CD4-positive, alpha-beta T cell treated with Interleukin-21 for 1 hour (primary cell): Measurements from ENCODE around the gene AUNIP.

Source experiments
- DNase-seq: peaks from one replicate; pipeline ENCODE4 v3.0.0-alpha.2; 2020

The AUNIP gene

GRCh38 chr1:25888426-25888987 lies 29.2 kb upstream of the AUNIP start:
- no peak for DNase-seq

GRCh38 chr1:25885602-25886001 lies 26.3 kb upstream of the AUNIP start:
- no peak for DNase-seq

GRCh38 chr1:25881266-25881665 lies 22.0 kb upstream of the AUNIP start:
- DNase-seq: no peak

GRCh38 chr1:25880518-25880917 lies 21.3 kb upstream of the AUNIP start:
- DNase-seq: no peak

GRCh38 chr1:25879675-25880074 lies 20.4 kb upstream of the AUNIP start:
- no peak for DNase-seq

GRCh38 chr1:25878690-25879089 lies 19.4 kb upstream of the AUNIP start:
- DNase-seq: no peak

- DNase-seq: no peak
Observed at GRCh38 chr1:25877155-25877554, 17.9 kb upstream of the AUNIP start.

GRCh38 chr1:25876693-25877077 lies 17.4 kb upstream of the AUNIP start:
- no peak for DNase-seq

GRCh38 chr1:25875856-25876692 lies 16.8 kb upstream of the AUNIP start:
- DNase-seq: no peak

GRCh38 chr1:25875154-25875855 lies 16.0 kb upstream of the AUNIP start, which contains the start of gene PAQR7:
TSS of gene PAQR7 (minus strand) at chr1:25875708. CDS start at chr1:25863839, 11,869 bp downstream.
- peak; percentile 65 for DNase-seq

GRCh38 chr1:25874635-25875153 lies 15.4 kb upstream of the AUNIP start:
- no peak for DNase-seq

GRCh38 chr1:25874209-25874608 lies 15.0 kb upstream of the AUNIP start:
- DNase-seq: no peak

GRCh38 chr1:25873120-25873519 lies 13.9 kb upstream of the AUNIP start:
- no peak for DNase-seq

GRCh38 chr1:25872713-25873112 lies 13.5 kb upstream of the AUNIP start:
- DNase-seq: no peak

GRCh38 chr1:25871704-25872494 lies 12.6 kb upstream of the AUNIP start:
- DNase-seq: no peak

- DNase-seq: no peak
Observed at GRCh38 chr1:25871086-25871703, 11.9 kb upstream of the AUNIP start.

- DNase-seq: no peak
Observed at GRCh38 chr1:25870614-25871013, 11.4 kb upstream of the AUNIP start.

GRCh38 chr1:25869909-25870606 lies 10.8 kb upstream of the AUNIP start:
- no peak for DNase-seq

GRCh38 chr1:25867210-25867991 lies 8.1 kb upstream of the AUNIP start:
- no peak for DNase-seq

GRCh38 chr1:25866288-25866687 lies 7.0 kb upstream of the AUNIP start:
- no peak for DNase-seq

- no peak for DNase-seq
Observed at GRCh38 chr1:25864434-25864833, 5.2 kb upstream of the AUNIP start.
